ENCODE data around the gene MED16.
"Not testable (repeated sequence)": the region's sequence is repeated elsewhere in the genome, so short reads cannot be mapped to it uniquely, and the experiment has no call there.

MED16 gene

DNA sequence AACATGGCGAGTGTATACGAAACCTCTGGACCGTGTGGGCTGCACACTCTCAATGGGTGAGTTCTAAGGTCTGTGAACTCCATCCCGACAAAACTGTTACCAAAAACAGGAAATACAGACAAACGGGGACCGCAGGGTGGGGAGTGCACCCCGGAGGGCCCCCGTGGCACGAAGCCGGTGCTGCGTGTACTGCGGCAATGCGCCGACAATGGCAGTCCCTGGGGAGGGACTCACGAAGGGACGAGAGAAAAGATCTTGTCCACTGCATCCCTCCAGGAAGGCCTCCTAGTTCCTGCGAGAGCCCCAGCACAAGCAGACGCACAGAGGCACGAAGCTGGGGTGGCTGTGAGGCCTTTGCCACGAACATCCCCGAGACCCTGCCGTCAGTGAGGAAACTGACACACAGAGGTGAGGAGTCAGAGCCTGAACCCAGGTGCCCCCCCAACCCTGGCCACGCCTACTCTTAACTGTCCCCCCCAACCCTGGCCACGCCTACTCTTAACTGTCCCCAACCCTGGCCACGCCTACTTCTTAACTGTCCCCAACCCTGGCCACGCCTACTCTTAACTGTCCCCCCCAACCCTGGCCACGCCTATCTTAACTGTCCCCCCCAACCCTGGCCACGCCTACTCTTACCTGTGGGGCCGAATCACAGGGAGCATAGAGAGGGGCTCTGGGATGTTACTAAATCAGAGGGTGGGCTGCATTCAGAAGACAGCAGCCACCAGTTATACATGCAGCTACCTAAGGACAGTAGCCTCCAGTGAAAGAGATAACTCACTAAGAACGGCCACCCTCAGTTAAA, 4.2 kb downstream of the MED16 start:
- no peak for DNase-seq

DNA sequence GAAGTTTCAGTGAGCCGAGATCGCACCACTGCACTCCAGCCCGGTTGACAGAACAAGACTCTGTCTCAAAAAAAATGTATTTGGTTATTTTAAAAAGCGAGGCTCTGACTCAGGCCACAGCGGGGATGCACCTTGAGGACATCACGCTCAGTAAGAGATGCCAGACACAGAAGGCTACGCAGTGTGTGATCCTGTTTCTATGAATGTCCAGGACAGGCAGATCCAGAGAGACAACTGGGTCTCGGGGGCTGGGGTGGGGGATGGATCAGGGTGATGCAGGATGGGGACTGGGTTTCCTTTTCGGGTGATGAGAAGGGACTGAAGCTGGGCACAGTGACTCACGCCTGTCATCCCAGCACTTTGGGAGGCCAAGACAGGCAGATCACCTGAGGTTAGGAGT, 5.4 kb downstream of the MED16 start:
- DNase-seq: no peak

DNA sequence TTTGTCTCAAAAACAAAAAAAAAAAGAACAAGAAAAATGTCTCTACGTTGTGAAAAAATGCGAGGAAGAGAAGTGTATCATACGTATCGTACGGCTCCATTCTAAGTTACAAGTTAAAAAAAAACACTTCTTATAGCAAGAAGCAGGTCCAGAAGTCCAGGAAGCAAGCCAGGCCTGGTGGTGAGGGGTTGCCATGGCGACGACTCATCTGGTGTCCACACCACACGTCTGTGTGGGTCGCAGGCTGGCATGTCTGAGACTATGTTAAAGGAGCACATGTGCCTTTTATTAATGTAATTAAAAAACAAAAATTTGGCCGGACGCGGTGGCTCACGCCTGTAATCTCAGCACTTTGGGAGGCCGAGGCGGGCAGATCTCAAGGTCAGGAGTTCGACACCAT, 5.9 kb downstream of the MED16 start:
- no peak for DNase-seq

DNA sequence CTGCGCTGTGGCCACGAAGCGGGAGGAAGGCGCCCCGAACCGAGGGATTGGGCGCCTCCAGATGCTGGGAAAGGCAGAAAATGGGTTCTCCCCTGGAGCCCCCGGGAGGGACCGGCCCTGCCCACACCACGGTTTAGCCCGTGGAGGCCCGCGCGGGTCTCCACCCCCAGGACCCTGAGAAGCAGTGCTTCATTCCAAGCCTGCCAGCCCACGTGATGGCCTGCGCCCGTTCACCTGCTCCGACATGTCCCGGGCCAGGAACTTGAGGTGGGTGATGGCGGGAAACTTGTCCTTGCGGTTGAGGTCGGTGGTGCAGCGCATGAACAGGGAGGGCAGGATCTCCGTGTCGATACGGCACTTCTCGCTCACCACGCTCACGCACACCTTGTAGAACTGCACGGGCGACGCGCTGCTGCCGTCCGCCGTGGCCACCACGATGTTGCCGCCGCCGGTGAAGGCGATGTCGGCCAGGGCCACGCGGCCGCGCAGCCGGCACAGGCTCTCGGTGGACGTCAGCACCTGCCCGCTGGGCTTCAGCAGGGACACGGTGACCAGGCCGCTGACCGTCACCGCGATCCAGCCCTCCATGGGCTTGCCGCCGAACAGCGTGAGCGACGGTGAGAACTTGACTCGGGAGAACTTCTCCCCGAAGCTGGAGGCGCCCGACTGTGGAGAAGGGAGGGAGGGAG, 7.3 kb downstream of the MED16 start:
- DNase-seq: no peak

DNA sequence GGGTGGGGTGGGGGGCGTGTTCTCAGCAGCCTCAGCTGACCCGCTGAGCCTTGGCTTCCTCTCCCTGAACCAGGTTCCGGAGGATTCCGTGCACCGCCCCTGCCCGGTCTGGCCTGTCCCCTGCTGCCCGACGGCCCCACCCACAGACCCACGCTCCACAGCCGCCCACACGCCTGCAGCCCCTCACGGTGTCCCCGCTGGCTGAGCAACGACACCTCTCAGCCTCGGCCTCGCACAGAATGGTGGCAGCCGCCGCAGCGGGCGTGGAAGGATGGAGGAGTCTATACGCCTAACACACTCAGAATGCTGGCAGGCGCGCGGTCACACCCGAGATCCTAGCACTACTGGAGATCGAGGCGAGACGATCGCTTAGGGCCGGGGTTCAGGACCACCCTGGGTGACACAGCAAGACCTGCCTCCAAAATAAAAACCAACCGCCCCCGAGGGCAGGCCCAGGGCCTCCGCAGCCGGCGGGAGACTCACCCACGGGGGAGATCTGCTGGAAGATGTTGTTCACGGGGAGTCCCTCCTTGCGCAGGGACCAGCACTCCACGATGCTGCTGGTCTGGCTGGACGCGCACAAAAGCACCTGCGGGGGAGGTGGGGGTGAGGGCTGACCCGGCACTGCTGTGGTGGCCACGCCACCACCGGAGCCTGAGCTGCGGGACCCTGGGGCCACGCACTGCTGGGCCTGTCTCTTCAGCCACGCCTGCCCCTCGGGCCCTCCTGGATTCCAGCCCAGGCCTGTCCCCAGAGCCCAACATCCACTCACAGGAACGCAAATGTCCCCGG, 8.4 kb downstream of the MED16 start:
- DNase-seq: no peak

DNA sequence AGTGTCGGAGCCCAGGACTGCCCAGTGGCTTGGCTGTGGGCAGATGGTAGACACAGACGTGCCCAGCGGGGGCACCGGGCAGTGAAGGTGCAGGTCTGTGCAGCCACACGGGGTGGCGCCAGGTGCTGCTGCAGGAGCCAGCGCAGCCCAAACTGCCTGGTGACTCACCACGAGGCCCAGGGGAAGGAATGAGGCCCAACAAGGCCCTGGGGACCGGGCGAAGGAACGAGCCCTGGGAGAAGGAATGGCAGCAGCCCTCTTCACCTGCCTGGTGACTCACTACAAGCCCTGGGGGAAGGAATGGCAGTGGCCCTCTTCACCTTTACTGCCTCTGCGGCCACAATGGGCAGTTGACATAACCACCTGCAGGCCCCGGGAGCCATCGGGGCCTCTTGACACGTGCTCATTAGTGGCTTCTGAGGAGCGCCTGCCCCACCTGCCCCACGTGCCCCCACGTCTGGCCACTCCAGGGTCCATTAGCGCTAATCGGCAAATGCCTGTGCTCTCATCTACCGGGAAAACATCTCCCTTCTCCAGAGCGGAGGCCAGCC, 9.3 kb downstream of the MED16 start:
- DNase-seq: no peak

DNA sequence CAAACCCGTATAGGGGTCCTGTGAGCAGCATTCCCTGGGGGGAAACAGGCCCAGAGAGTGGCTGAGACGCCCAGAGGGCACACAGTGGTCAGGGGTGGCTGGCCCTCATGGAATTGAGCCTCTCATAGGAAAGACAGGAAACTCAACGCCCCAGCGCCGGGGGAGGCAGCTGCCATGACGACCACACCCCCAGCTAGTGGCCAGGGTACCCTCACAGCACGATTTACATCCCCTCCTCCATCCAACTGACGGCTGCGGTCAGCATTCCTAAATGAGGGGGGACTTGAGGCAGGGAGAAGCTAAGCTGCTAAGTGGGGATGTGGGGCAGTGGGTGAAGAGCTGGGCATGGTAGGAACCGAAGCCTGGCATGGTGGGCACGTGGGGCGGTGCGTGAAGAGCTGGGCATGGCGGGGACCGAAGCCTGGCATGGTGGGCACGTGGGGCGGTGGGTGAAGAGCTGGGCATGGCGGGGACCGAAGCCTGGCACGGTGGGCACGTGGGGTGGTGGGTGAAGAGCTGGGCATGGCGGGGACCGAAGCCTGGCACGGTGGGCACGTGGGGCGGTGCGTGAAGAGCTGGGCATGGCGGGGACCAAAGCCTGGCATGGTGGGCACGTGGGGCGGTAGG, 10.0 kb downstream of the MED16 start:
- no peak for DNase-seq

DNA sequence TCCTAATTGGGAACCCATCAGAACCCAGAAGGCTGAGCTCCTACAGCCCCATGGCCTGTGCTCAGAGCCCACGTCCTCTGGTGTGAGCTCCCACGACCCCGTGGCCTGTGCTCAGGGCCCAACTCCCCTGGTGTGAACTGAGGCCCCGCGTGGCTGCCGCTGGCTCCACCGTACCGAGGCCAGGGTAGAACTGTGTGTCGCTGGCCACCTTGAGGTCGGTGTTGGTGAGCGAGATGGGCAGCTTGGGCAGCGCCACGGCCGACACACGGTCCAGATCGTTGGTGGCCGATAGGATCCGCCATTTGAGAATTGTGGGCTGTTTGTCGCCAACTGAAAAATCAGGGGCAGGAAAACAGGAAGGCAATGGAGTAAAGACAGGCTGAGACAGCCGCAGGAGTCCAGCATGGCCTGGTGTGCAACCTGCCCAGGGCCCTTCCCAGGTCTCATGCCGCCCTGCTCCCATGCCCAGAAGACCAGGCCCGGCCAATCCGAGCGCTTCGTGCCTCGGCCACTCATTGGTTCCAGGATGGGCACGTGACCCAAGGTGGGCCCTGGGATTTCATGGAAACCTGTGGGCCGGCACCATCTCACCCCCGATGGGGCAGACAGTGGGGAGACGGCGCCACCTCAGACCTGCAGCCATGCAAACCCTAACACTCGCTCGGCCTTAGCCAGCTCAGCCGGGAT, 11.5 kb downstream of the MED16 start:
- no peak for DNase-seq

DNA sequence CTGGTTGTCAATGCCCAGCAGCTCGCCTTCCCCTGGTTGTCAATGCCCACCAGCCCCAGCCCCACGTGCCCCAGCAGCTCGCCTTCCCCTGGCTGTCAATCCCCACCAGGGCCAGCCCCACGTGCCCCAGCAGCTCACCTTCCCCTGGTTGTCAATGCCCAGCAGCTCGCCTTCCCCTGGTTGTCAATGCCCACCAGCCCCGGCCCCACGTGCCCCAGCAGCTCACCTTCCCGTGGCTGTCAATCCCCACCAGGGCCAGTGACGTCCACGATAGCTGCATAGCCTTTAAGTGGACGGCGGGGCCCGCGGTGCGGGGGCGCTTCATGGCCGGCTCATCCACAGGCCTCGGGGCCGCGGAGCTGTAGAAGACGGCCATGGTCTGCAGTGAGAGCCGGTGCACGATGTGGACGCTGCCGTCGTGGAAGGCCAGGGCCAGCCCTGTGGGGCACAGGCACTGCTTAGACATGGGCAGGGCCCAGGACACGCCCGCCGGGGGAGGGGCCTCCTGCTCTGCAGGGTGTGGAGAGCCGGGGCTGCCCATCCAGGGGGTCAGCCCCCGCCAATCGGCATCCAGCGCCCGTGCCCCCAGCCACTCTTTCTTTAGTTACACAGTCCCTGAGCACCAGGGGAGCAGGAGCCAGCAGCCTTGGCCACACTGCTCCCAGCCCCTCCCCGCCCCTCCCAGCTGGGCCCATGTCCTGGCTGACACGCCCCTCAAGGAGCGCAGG, 13.1 kb downstream of the MED16 start:
- DNase-seq: no peak

DNA sequence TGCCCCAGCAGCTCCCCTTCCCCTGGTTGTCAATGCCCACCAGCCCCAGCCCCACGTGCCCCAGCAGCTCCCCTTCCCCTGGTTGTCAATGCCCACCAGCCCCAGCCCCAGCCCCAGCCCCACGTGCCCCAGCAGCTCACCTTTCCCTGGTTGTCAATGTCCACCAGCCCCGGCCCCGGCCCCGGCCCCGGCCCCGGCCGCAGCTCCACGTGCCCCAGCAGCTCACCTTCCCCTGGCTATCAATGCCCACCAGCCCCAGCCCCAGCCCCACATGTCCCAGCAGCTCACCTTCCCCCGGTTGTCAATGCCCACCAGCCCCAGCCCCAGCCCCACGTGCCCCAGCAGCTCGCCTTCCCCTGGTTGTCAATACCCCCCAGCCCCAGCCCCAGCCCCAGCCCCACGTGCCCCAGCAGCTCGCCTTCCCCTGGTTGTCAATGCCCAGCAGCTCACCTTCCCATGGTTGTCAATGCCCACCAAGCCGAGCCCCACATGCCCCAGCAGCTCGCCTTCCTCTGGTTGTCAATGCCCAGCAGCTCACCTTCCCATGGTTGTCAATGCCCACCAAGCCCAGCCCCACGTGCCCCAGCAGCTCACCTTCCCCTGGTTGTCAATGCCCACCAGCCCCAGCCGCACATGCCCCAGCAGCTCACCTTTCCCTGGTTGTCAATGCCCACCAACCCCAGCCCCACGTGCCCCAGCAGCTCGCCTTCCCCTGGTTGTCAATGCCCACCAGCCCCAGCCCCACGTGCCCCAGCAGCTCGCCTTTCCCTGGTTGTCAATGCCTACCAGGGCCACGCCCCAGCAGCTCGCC, 14.0 kb downstream of the MED16 start:
- not testable (repeated sequence) for DNase-seq

DNA sequence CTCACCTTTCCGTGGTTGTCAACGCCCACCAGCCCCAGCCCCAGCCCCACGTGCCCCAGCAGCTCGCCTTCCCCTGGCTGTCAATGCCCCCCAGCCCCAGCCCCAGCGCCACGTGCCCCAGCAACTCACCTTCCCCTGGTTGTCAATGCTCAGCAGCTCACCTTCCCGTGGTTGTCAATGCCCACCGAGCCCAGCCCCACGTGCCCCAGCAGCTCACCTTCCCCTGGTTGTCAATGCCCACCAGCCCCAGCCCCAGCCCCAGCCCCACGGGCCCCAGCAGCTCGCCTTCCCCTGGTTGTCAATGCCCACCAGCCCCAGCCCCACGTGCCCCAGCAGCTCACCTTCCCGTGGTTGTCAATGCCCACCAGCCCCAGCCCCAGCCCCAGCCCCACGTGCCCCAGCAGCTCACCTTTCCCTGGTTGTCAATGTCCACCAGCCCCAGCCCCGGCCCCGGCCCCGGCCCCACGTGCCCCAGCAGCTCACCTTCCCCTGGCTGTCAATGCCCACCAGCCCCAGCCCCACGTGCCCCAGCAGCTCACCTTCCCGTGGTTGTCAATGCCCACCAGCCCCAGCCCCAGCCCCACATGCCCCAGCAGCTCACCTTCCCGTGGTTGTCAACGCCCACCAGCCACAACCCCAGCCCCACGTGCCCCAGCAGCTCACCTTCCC, 14.9 kb downstream of the MED16 start:
- DNase-seq: not testable (repeated sequence)

DNA sequence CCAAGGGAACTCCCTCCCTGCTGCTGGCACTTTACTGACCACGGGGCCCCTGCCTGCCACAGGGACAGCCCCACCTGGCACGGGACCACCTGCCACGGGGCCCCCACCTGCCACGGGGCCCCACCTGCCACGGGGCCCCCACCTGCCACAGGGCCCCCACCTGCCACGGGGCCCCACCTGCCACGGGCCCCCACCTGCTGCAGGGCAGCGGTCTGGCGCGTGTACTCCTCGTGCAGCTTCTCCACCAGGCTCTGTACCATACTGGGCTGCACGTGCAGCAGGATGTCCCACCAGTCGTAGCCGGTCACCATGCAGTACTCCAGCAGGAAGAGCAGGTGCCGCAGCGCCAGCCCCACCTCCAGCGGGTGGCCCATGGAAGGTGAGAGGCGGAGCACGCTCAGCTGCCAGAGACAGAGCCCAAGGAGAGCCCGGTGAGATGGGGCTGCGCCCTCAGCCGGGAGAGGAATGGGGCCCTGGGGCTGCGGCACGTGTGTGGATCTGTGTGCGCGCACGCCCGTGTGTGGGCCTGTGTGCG, 16.1 kb downstream of the MED16 start:
- DNase-seq: no peak

DNA sequence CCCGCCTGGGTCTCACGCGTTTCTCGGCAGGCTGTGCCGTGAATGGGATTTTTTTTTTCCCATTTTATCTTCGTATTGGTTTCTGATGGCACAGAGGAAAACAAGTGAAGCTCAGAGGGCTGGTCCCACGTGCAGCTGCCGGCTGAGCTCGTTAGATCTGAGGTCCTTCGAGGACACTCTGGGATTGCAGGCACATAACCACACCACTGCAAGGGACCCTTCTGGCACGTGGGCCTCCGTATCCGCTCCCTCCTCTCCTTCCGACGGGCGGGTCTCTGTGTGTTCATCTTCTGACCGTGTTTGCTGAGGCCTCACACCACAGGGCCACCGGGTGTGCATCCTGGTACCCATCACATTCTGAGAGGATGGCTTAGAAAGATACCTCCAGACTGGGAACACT, 16.9 kb downstream of the MED16 start:
- DNase-seq: no peak

DNA sequence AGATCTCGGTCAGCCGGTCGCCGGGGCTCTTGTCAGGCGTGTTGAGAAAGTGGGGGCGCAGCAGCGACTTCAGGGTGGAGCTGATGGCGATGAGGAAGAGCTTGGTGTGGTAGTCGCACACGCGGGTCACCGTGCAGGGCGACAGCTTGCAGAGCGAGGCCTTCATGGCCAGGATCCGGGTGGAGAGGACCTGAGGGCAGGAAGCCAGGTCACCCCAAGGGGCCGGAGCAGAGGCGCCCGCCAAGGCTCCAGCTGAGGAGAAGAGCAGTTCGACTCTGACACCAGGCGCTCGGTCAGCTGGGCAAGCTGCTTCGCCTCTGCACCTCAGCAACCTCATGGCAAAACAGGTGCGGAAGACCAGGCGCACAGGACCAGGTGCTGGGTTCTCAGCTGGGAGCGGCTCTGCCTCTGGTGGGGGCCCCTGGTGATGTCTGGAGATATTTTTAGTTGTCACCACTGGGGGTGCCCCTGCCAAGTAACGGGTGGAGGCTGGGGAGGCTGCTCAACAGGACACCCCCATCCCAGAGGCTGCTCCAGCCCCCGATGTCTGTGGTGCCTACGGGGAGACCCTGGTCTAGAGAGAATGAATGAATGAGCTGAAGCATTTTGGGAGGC, 17.6 kb downstream of the MED16 start:
- DNase-seq: no peak

DNA sequence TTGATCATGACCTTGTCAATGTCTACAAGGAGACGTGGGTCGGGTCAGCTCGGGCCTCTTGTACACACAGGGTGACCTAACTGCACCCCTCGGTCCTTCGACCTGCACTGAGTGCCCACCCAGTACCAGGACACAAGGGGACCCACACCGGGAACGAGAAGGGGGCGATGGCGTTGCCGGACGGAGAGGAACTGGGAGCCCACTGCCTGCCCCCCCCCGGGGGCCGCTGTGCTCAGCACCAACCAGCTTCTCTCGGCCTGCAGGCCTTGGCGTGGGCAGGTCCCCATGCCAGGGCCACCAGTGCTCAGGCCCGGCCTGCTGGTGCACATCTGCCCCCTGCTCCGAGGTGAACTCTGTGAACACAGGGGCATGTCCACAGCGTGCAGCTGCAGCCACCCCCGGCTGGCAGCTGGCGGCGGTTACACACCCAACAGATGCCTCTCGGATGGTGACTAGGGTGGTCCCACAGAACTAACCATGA, 19.4 kb downstream of the MED16 start:
- DNase-seq: no peak

DNA sequence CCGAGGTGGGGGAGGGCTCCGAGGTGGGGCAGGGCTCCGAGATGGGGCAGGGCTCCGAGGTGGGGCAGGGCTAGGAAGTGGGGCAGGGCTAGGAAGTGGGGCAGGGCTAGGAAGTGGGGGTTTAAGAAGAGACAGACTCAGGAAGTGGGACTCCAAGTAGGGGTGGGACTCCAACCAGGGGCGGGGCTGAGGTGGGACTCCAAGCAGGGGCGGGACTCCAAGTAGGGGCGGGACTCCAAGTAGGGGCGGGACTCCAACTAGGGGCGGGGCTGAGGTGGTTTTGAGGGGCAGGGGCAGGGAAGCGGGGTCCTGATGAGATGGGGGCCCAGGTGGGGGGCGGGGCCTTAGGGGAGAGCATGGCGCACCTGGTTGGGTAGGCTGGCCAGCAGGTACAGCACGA, 19.9 kb downstream of the MED16 start:
- DNase-seq: peak; percentile 82

DNA sequence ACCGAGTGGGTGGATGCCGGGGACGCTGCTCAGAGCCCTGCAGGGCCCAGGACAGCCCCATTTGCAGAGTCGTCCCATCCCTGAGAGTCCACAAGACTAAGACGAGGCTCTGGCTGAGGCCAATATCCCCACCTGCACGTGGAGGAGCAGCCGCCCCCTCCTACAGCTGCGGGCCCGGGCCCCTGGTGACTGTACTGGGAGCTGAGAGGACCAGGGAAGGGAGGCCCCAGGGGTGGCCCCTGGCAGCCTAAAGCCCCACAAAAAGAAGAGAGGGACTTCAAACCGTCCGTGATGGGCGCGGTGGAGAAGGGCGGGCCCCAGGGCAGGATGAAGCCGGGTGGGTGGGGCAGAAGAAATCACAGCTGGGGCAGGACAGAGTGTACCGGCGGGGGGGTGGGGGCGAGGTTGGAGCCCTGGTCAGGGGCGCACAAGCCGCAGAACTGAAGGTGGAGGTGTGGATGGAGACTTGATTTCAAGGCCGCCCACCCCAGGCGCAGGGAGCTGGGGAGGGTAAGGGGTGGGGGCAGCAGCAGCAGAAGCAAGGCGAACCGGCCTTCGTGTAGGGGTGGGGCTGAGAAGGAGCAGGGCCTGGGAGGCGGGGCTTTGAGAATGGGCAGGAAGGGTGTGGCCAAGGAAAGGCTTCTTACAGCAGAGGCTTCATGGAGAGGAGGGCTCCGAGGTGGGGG, 20.6 kb downstream of the MED16 start:
- DNase-seq: peak; percentile 79

DNA sequence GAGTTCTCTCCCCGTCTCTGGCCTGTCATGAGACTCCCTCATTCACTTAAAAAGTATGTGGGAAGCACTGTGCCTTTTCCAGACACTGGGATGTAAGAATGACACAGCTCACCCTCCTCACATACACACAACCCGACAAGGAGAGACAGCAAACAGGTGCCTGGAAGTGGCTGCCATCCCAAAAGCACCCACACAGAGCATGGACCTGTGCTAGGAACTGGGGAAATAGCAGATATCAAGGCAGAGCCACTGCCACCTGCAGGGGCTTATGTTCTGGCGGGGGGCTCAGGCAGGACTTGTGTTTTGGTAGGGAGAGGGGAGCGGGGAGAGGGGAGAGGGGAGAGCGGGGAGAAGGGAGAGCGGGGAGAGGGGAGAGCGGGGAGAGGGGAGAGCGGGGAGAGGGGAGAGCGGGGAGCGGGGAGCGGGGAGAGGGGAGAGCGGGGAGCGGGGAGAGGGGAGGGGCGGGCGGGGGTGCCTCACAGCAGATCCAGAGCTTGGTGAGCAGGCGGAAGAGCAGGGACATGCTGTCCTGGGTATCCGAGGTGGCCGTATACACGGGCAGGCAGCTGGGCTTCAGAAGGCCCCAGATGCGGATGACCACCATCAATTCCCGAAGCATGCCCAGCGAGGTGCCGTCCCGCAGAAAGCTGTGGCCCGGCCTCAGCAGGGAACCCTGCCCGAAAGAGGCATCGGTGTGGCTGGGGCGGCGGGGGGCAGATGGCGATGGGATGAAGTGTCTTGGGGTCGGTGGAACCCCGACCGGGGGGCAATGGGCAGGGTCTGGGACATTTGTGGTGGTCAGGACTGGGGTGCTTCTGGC, 21.3 kb downstream of the MED16 start:
- no peak for DNase-seq

Data from central memory CD4-positive, alpha-beta T cell (primary cell).